ENCODE data around the gene DNAJA2.

- TF ChIP-seq CTCF (IDR thresholded peaks at IDR 0.05), result no peak
- TF ChIP-seq, protein P1, sequence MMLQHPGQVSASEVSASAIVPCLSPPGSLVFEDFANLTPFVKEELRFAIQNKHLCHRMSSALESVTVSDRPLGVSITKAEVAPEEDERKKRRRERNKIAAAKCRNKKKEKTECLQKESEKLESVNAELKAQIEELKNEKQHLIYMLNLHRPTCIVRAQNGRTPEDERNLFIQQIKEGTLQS (CRISPR knock-in tag; conservative IDR thresholded peaks at IDR 0.05), result no peak
- TF ChIP-seq, protein P2, sequence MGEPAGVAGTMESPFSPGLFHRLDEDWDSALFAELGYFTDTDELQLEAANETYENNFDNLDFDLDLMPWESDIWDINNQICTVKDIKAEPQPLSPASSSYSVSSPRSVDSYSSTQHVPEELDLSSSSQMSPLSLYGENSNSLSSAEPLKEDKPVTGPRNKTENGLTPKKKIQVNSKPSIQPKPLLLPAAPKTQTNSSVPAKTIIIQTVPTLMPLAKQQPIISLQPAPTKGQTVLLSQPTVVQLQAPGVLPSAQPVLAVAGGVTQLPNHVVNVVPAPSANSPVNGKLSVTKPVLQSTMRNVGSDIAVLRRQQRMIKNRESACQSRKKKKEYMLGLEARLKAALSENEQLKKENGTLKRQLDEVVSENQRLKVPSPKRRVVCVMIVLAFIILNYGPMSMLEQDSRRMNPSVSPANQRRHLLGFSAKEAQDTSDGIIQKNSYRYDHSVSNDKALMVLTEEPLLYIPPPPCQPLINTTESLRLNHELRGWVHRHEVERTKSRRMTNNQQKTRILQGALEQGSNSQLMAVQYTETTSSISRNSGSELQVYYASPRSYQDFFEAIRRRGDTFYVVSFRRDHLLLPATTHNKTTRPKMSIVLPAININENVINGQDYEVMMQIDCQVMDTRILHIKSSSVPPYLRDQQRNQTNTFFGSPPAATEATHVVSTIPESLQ (CRISPR knock-in tag; IDR thresholded peaks at IDR 0.05), result no peak
- no peak for TF ChIP-seq ZNF263 (CRISPR knock-in tag; IDR thresholded peaks at IDR 0.05; ENCODE audit: low read depth)
- TF ChIP-seq E2F5 (CRISPR knock-in tag; IDR thresholded peaks at IDR 0.05), result no peak
- no peak for TF ChIP-seq ESRRA (CRISPR knock-in tag; IDR thresholded peaks at IDR 0.05; ENCODE audit: borderline replicate concordance)
- no peak for TF ChIP-seq MXD4 (CRISPR knock-in tag; IDR thresholded peaks at IDR 0.05; ENCODE audit: borderline replicate concordance)
- TF ChIP-seq FOXK1 (CRISPR knock-in tag; IDR thresholded peaks at IDR 0.05), result no peak
These were observed 43.2 kb upstream of the DNAJA2 start for GRCh38 chr16:47016700-47017133.

Data from WTC11 (cell line).